SK-N-SH (cell line): Measurements from ENCODE around the gene PYCR2.

ENCODE experiments used
- CHD2 ChIP-seq: fragments of 150-350 bp; IDR thresholded peaks from 2 replicates; pipeline ENCODE4 v1.6.1; 2018; ENCODE audit warnings: low read length; ENCODE audit not compliant: partially characterized antibody
- ELF1 ChIP-seq: IDR thresholded peaks from 2 replicates; pipeline ENCODE4 v1.4.0; 2012
- EZH2phosphoT487 ChIP-seq: fragments of 200-600 bp; sonication (generic); IDR thresholded peaks from 2 replicates; pipeline ENCODE4 v1.6.1; 2017; ENCODE audit warnings: low read depth, mixed run types, mild to moderate bottlenecking, antibody characterized with exemption, moderate library complexity, borderline replicate concordance
- JUND ChIP-seq: IDR thresholded peaks from 2 replicates; pipeline ENCODE4 v1.4.0; 2012
- MEF2A ChIP-seq: IDR thresholded peaks from 2 replicates; pipeline ENCODE4 v1.4.0; 2012; ENCODE audit warnings: low read depth, borderline replicate concordance
- MXI1 ChIP-seq: IDR thresholded peaks from 2 replicates; pipeline ENCODE4 v1.6.1; 2012; ENCODE audit warnings: mild to moderate bottlenecking, low read depth, low read length, improper control_type of control experiment
- POLR2AphosphoS5 ChIP-seq: IDR thresholded peaks from 2 replicates; pipeline ENCODE4 v1.6.1; 2012; ENCODE audit warnings: low read depth, low read length
- RAD21 ChIP-seq: IDR thresholded peaks from 2 replicates; pipeline ENCODE4 v1.6.1; 2012; ENCODE audit warnings: mild to moderate bottlenecking, low read length
- SIN3A ChIP-seq: IDR thresholded peaks from 2 replicates; pipeline ENCODE4 v1.6.1; 2012; ENCODE audit warnings: low read depth, mild to moderate bottlenecking, low read length, moderate library complexity, borderline replicate concordance
- TAF1 ChIP-seq: IDR thresholded peaks from 2 replicates; pipeline ENCODE4 v1.6.1; 2012; ENCODE audit warnings: low read depth, mild to moderate bottlenecking, low read length, moderate library complexity, borderline replicate concordance
- TF ChIP-seq, protein P1 (sequence below): fragments of 200-600 bp; sonication (generic); IDR thresholded peaks from 2 replicates; pipeline ENCODE4 v1.6.1; 2017; ENCODE audit warnings: antibody characterized with exemption, mild to moderate bottlenecking, moderate library complexity
- TF ChIP-seq, protein P2 (sequence below): IDR thresholded peaks from 2 replicates; pipeline ENCODE4 v1.6.1; 2012; ENCODE audit warnings: mild to moderate bottlenecking, low read depth, low read length, moderate library complexity
- TF ChIP-seq, protein P3 (sequence below): IDR thresholded peaks from 2 replicates; pipeline ENCODE4; 2012

DNA sequence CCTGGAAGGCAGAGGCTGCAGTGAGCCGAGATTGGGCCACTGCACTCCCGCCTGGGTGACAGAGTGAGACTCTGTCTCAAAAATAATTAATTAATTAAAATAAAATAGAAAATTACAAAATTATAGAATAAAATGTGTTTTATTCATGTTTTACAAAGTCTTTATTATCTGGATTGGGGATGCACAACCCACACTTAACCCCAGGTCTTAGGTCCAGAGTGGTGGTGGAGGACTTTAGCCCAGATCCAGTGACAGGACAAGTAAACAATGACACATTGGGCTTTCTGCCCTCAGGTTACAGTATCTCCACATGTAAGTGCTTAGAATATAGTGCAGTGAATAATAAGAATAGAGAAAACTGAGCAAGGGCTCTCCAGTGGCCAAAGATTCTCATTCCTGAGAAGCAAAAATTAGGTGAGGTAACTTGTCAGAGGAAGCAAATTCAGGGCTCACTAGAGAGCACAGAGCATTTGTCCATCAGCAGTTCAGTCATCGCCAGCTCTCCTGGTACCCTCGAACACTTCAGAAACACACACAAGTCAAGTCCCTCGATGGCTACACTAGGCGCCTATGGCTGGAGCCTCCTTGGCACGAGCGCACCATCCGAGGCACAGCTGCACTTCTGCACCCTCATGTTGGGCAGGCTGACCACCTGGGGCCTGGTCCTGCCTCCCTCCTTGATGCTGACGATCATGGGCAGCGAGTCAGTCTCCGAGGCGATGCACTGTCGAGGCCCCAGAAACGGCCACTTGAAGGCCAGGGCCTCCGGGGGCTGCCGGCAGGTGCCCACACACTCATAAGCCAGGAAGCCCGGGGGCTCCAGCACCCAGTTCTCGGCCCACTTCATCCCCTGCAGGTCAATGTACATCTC, 37.7 kb downstream of the PYCR2 start:
- TF ChIP-seq, protein P1, sequence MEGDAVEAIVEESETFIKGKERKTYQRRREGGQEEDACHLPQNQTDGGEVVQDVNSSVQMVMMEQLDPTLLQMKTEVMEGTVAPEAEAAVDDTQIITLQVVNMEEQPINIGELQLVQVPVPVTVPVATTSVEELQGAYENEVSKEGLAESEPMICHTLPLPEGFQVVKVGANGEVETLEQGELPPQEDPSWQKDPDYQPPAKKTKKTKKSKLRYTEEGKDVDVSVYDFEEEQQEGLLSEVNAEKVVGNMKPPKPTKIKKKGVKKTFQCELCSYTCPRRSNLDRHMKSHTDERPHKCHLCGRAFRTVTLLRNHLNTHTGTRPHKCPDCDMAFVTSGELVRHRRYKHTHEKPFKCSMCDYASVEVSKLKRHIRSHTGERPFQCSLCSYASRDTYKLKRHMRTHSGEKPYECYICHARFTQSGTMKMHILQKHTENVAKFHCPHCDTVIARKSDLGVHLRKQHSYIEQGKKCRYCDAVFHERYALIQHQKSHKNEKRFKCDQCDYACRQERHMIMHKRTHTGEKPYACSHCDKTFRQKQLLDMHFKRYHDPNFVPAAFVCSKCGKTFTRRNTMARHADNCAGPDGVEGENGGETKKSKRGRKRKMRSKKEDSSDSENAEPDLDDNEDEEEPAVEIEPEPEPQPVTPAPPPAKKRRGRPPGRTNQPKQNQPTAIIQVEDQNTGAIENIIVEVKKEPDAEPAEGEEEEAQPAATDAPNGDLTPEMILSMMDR = no peak
- TF ChIP-seq, protein P2, sequence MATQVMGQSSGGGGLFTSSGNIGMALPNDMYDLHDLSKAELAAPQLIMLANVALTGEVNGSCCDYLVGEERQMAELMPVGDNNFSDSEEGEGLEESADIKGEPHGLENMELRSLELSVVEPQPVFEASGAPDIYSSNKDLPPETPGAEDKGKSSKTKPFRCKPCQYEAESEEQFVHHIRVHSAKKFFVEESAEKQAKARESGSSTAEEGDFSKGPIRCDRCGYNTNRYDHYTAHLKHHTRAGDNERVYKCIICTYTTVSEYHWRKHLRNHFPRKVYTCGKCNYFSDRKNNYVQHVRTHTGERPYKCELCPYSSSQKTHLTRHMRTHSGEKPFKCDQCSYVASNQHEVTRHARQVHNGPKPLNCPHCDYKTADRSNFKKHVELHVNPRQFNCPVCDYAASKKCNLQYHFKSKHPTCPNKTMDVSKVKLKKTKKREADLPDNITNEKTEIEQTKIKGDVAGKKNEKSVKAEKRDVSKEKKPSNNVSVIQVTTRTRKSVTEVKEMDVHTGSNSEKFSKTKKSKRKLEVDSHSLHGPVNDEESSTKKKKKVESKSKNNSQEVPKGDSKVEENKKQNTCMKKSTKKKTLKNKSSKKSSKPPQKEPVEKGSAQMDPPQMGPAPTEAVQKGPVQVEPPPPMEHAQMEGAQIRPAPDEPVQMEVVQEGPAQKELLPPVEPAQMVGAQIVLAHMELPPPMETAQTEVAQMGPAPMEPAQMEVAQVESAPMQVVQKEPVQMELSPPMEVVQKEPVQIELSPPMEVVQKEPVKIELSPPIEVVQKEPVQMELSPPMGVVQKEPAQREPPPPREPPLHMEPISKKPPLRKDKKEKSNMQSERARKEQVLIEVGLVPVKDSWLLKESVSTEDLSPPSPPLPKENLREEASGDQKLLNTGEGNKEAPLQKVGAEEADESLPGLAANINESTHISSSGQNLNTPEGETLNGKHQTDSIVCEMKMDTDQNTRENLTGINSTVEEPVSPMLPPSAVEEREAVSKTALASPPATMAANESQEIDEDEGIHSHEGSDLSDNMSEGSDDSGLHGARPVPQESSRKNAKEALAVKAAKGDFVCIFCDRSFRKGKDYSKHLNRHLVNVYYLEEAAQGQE = no peak
- TF ChIP-seq ELF1 (no peak), CHD2 (no peak), EZH2phosphoT487 (no peak), POLR2AphosphoS5 (no peak), RAD21 (no peak), SIN3A (no peak), TAF1 (no peak), MXI1 (no peak), MEF2A (no peak), JUND (no peak)
- TF ChIP-seq, protein P3, sequence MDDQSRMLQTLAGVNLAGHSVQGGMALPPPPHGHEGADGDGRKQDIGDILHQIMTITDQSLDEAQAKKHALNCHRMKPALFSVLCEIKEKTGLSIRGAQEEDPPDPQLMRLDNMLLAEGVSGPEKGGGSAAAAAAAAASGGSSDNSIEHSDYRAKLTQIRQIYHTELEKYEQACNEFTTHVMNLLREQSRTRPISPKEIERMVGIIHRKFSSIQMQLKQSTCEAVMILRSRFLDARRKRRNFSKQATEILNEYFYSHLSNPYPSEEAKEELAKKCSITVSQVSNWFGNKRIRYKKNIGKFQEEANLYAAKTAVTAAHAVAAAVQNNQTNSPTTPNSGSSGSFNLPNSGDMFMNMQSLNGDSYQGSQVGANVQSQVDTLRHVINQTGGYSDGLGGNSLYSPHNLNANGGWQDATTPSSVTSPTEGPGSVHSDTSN = no peak
